K562 (cell line): ENCODE data around the gene TTC8. TPM values are rescaled to one million over a fixed set of nuclear protein-coding genes. Genes with fewer than 3 reads are reported as not detected.

ENCODE experiments used
- ATAC-seq: fragments of 200-7000 bp; cut with Tn5 transposase; 3 replicates; pipeline ENCODE4 v1.9.1; 2020; ENCODE audit warnings: moderate library complexity
- BruUV-seq: library from RNA; stranded (reverse); fragments of 400-500 nt; replicated peaks from 2 replicates; lab custom pipeline; 2021; lab: Mats Ljungman, UMichigan
- CTCF ChIA-PET: fragments of 300-600 bp; formaldehyde crosslinking; extraction: SDS; loops from one replicate; lab custom pipeline; 2021; ENCODE audit warnings: low intra/inter-chr PET ratio; lab: Yijun Ruan, JAX
- POLR2A ChIA-PET: fragments of 300-600, 350-650 bp; sonication (Branson Sonifier 250); formaldehyde crosslinking; extraction: SDS; loops from one replicate; lab custom pipeline; 2021; ENCODE audit warnings: antibody characterized with exemption, inconsistent platforms; lab: Yijun Ruan, JAX
- DNase-seq, 4 experiments: peaks; one replicate each; pipeline versions ENCODE4 v3.0.0 to v3.0.0-alpha.2; 2011 to 2018; ENCODE audit warnings: low spot score in 3 of 4, mixed read lengths in 3 of 4; ENCODE audit errors: extremely low read depth in 1 of 4
- FAIRE-seq: peaks from 2 replicates; lab custom pipeline; 2011; peaks lifted over from hg19 to GRCh38; lab: Jason Lieb, UNC
- H2AFZ ChIP-seq: 2 replicates; pipeline ENCODE4 v1.6.0; 2011; ENCODE audit warnings: low read depth, low read length, control low read depth, inconsistent platforms
- H3K27ac ChIP-seq: fragments of 200-600 bp; 3 replicates; pipeline ENCODE4 v1.8.0; 2011; ENCODE audit warnings: low read depth, mild to moderate bottlenecking, control low read depth, inconsistent platforms, low read length, moderate library complexity, mixed read lengths; ENCODE audit errors: extremely low read depth
- H3K27me3 ChIP-seq, 2 experiments: fragments of 300-600 bp in 1 of 2; 2 replicates in 1 of 2; 3 replicates in 1 of 2; pipeline versions ENCODE4 v1.6.0 to v1.8.0; 2011; ENCODE audit warnings: inconsistent platforms in 2 of 2, low read length in 2 of 2, mild to moderate bottlenecking in 1 of 2, mixed read lengths in 1 of 2, moderate library complexity in 1 of 2; ENCODE audit not compliant: control insufficient read depth in 2 of 2, insufficient read depth in 2 of 2
- H3K36me3 ChIP-seq: fragments of 300-600 bp; 3 replicates; pipeline ENCODE4 v1.8.0; 2011; ENCODE audit warnings: mild to moderate bottlenecking, low read length, inconsistent platforms; ENCODE audit not compliant: control insufficient read depth, insufficient read depth
- H3K4me1 ChIP-seq, 2 experiments: fragments of 200-600 bp in 1 of 2; replicated peaks in 1 of 2; 2 replicates in 1 of 2; 3 replicates in 1 of 2; pipeline versions ENCODE4 v1.5.1 to v1.8.0; 2011; ENCODE audit warnings: inconsistent platforms in 2 of 2, low read length in 2 of 2, mild to moderate bottlenecking in 1 of 2, mixed read lengths in 1 of 2, moderate library complexity in 1 of 2; ENCODE audit not compliant: control insufficient read depth in 2 of 2, insufficient read depth in 2 of 2
- H3K4me2 ChIP-seq: 2 replicates; pipeline ENCODE4 v1.6.1; 2011; ENCODE audit warnings: low read length, control low read depth, inconsistent platforms, mixed read lengths; ENCODE audit not compliant: insufficient read depth
- H3K4me3 ChIP-seq: fragments of 200-600 bp; sonication (generic), shearing (Covaris generic); 2 replicates; pipeline ENCODE4 v1.5.1; 2016; ENCODE audit warnings: control low read depth, inconsistent platforms
- H3K79me2 ChIP-seq: fragments of 200-600 bp; 3 replicates; pipeline ENCODE4 v1.8.0; 2011; ENCODE audit warnings: low read length, inconsistent platforms; ENCODE audit not compliant: control insufficient read depth, insufficient read depth
- H3K9ac ChIP-seq, 2 experiments: 2 replicates each; pipeline versions ENCODE4 v1.6.0 to v1.6.1; 2011; ENCODE audit warnings: low read depth in 2 of 2, low read length in 2 of 2, control low read depth in 1 of 2, inconsistent platforms in 1 of 2, mild to moderate bottlenecking in 1 of 2, mixed read lengths in 1 of 2; ENCODE audit not compliant: insufficient read depth in 1 of 2
- H3K9me1 ChIP-seq: one replicate; pipeline ENCODE4 v1.6.0; 2011; ENCODE audit warnings: inconsistent platforms, mild to moderate bottlenecking, low read length, moderate library complexity; ENCODE audit not compliant: control insufficient read depth, insufficient read depth
- H3K9me3 ChIP-seq: replicated peaks from 2 replicates; pipeline ENCODE4 v1.5.1; 2011; ENCODE audit warnings: low read depth, low read length, inconsistent platforms; ENCODE audit not compliant: control insufficient read depth, insufficient read depth
- H4K20me1 ChIP-seq: replicated peaks from 2 replicates; pipeline ENCODE4 v1.6.1; 2011; ENCODE audit warnings: low read length, inconsistent platforms, mixed read lengths; ENCODE audit not compliant: control insufficient read depth, insufficient read depth
- IFI16 ChIP-seq: fragments of 250-450 bp; sonication (Bioruptor Pico); IDR thresholded peaks from 2 replicates; pipeline ENCODE4 v2.1.2; 2022; ENCODE audit warnings: mild to moderate bottlenecking, inconsistent platforms
- NR2C1 ChIP-seq, 2 experiments: fragments of 450-650 bp; IDR thresholded peaks; 2 replicates each; pipeline ENCODE4 v1.6.1; 2017; ENCODE audit warnings: mild to moderate bottlenecking in 2 of 2, antibody characterized with exemption in 1 of 2, inconsistent platforms in 1 of 2, missing compliant biosample characterization in 1 of 2, missing genetic modification characterization in 1 of 2
- PHF8 ChIP-seq: fragments of 200-600 bp; sonication (generic); IDR thresholded peaks from 2 replicates; pipeline ENCODE4 v1.6.1; 2012; ENCODE audit warnings: mixed run types, mild to moderate bottlenecking, inconsistent platforms, low read length, moderate library complexity, borderline replicate concordance
- PURB ChIP-seq: sonication (generic); formaldehyde crosslinking; IDR thresholded peaks from 2 replicates; pipeline ENCODE4 v1.9.0; 2021; ENCODE audit warnings: low read depth, mild to moderate bottlenecking, missing genetic modification reagents
- RHOXF2B ChIP-seq: fragments of 250-450 bp; sonication (Bioruptor Pico); conservative IDR thresholded peaks from 2 replicates; pipeline ENCODE4 v1.5.1; 2021
- SETDB1 ChIP-seq: IDR thresholded peaks from one replicate; pipeline ENCODE4 v1.6.1; 2012; ENCODE audit warnings: low read length, control low read depth, inconsistent platforms
- ZNF282 ChIP-seq: sonication (generic); formaldehyde crosslinking; IDR thresholded peaks from 2 replicates; pipeline ENCODE4 v1.8.1; 2023; ENCODE audit warnings: missing genetic modification reagents
- ZNF57 ChIP-seq: fragments of 450-650 bp; formaldehyde crosslinking; IDR thresholded peaks from 2 replicates; pipeline ENCODE4 v1.4.0; 2020; ENCODE audit warnings: mild to moderate bottlenecking, moderate library complexity
- ZNF644 ChIP-seq: fragments of 200-800 bp; sonication (Bioruptor generic); IDR thresholded peaks from 2 replicates; pipeline ENCODE4 v1.6.1; 2016; ENCODE audit warnings: low read depth, missing genetic modification characterization, missing compliant biosample characterization
- ZNF79 ChIP-seq: fragments of 250-450 bp; sonication (Bioruptor Pico); IDR thresholded peaks from 2 replicates; pipeline ENCODE4 v1.4.0; 2020; ENCODE audit warnings: low read depth, mild to moderate bottlenecking, moderate library complexity
- WGBS: fragments of 100-300 bp; shearing (Covaris generic); methylation state at CpG from one replicate; pipeline ENCODE4 v1.1.6; 2016; ENCODE audit warnings: low coverage, mixed read lengths; ENCODE audit not compliant: insufficient coverage; ENCODE audit errors: missing lambda C conversion rate; 5-methylcytosine and 5-hydroxymethylcytosine counted together
- in situ Hi-C: fragments of 300-500 bp; cut with MboI; formaldehyde crosslinking; loops from 4 replicates; pipeline ENCODE4 v1.15.0; 2018; ENCODE audit warnings: inconsistent platforms, mixed read lengths
- intact Hi-C: fragments of 100-400 bp; cut with micrococcal nuclease; formaldehyde crosslinking; loops from 2 replicates; pipeline ENCODE4 v1.14.2; 2022
- polyA plus RNA-seq, 8 experiments: library from polyadenylated mRNA; depleted of rRNA in 4 of 8; stranded (reverse) in 5 of 8; unstranded in 3 of 8; fragments of >200 nt; fragmentation: Nextera tagmentation in 2 of 8; fragmentation: Illumina TruSeq in 1 of 8; extraction: Ambion mirVana in 2 of 8; extraction: Trizol in 1 of 8; gene quantifications; 2 replicates each; pipeline versions ENCODE4 v1.2.1 to v1.2.3, GENCODE V29; 2011 to 2014; ENCODE audit warnings: inconsistent platforms in 1 of 8, missing spikeins in 1 of 8
- total RNA-seq, 7 experiments: library from RNA; depleted of rRNA in 6 of 7; stranded (reverse); fragments of >200 nt in 6 of 7; fragmentation: Illumina TruSeq in 2 of 7; extraction: Trizol in 2 of 7; gene quantifications; 2 replicates each; pipeline versions ENCODE4 v1.2.1 to v1.2.3, GENCODE V29; 2011 to 2021; ENCODE audit warnings: low replicate concordance in 1 of 7
- TF ChIP-seq, protein P1 (sequence below): fragments of 150-350 bp; IDR thresholded peaks from 2 replicates; pipeline ENCODE4 v1.6.1; 2014; ENCODE audit warnings: low read depth, mild to moderate bottlenecking, low read length, borderline replicate concordance
- TF ChIP-seq, protein P2 (sequence below): fragments of 250-450 bp; sonication (Bioruptor Pico); IDR thresholded peaks from 2 replicates; pipeline ENCODE4 v1.8.0; 2022; ENCODE audit warnings: inconsistent platforms, mild to moderate bottlenecking, moderate library complexity, borderline replicate concordance
- TF ChIP-seq, protein P3 (sequence below): sonication (generic); formaldehyde crosslinking; IDR thresholded peaks from 2 replicates; pipeline ENCODE4 v1.8.0; 2023; ENCODE audit warnings: mild to moderate bottlenecking, missing genetic modification reagents

TTC8 gene
- total and polyA plus RNA-seq, 9 of the 15 experiments (the other 6 are each of a cell fraction or from before 2014, with no cell fraction given), result 7.3 to 22.7 (median 9.6) TPM

DNA sequence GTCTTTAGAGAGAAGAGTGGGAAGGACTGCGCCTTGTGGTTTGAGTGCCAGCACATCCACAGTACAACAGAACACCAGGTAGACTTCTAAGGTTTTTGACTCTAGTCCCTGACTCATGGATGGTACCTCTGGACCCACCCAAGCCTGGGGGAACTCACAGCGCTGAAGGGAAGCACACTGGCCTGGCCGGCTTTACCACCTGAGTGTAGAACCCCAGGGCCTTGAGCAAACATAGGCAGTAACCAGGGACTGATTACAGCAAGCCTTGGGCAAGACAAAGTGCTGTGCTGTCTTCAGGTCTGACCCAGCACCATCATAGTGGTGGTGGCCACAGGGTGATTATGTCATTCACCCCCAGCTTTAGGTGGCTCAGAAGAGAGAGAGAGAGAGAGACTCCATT, 48.9 kb upstream of the TTC8 start:
- Histone ChIP-seq H3K27me3 (no peaks in the 10 kb centered on the region; a peak in 1 of 5 replicates), H3K4me1 (no peaks in the 10 kb centered on the region), H3K9me1 (no peaks in the 10 kb centered on the region), H3K9ac (no peak overlapping the region), H3K4me2 (no peak overlapping the region), H2AFZ (no peak overlapping the region), H3K79me2 (no peaks in the 10 kb centered on the region), H3K27ac (no peak overlapping the region), H3K9me3 (no peaks in the 10 kb centered on the region), H3K36me3 (no peaks in the 10 kb centered on the region), H4K20me1 (no peaks in the 10 kb centered on the region), H3K4me3 (no peak overlapping the region)
- ATAC-seq, result no peak
- no peak for DNase-seq
- BruUV-seq, result no TSS peak
- no peak for FAIRE-seq
- CTCF ChIA-PET, result no interaction called here
- intact Hi-C loops (no loop called here), in situ Hi-C loops (no loop called here)
- WGBS, result 5% methylated on average over 3 of the region's 3 CpGs
- POLR2A ChIA-PET, result no interaction called here
- TF ChIP-seq SETDB1 (no peak), PHF8 (no peak), ZNF644 (tag) (no peak), ZNF79 (CRISPR knock-in tag) (no peak), ZNF57 (CRISPR knock-in tag) (no peak), ZNF282 (CRISPR knock-in tag) (no peak), NR2C1 (IDR thresholded peaks at IDR 0.05) (no peak), NR2C1 (tag; IDR thresholded peaks at IDR 0.05) (no peak), IFI16 (CRISPR knock-in tag) (no peak), RHOXF2B (CRISPR knock-in tag) (no peak), PURB (CRISPR knock-in tag) (no peak)
- TF ChIP-seq, protein P1, sequence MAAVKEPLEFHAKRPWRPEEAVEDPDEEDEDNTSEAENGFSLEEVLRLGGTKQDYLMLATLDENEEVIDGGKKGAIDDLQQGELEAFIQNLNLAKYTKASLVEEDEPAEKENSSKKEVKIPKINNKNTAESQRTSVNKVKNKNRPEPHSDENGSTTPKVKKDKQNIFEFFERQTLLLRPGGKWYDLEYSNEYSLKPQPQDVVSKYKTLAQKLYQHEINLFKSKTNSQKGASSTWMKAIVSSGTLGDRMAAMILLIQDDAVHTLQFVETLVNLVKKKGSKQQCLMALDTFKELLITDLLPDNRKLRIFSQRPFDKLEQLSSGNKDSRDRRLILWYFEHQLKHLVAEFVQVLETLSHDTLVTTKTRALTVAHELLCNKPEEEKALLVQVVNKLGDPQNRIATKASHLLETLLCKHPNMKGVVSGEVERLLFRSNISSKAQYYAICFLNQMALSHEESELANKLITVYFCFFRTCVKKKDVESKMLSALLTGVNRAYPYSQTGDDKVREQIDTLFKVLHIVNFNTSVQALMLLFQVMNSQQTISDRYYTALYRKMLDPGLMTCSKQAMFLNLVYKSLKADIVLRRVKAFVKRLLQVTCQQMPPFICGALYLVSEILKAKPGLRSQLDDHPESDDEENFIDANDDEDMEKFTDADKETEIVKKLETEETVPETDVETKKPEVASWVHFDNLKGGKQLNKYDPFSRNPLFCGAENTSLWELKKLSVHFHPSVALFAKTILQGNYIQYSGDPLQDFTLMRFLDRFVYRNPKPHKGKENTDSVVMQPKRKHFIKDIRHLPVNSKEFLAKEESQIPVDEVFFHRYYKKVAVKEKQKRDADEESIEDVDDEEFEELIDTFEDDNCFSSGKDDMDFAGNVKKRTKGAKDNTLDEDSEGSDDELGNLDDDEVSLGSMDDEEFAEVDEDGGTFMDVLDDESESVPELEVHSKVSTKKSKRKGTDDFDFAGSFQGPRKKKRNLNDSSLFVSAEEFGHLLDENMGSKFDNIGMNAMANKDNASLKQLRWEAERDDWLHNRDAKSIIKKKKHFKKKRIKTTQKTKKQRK, result no peak
- TF ChIP-seq, protein P2, sequence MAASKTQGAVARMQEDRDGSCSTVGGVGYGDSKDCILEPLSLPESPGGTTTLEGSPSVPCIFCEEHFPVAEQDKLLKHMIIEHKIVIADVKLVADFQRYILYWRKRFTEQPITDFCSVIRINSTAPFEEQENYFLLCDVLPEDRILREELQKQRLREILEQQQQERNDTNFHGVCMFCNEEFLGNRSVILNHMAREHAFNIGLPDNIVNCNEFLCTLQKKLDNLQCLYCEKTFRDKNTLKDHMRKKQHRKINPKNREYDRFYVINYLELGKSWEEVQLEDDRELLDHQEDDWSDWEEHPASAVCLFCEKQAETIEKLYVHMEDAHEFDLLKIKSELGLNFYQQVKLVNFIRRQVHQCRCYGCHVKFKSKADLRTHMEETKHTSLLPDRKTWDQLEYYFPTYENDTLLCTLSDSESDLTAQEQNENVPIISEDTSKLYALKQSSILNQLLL (CRISPR knock-in tag), result no peak
- TF ChIP-seq, protein P3, sequence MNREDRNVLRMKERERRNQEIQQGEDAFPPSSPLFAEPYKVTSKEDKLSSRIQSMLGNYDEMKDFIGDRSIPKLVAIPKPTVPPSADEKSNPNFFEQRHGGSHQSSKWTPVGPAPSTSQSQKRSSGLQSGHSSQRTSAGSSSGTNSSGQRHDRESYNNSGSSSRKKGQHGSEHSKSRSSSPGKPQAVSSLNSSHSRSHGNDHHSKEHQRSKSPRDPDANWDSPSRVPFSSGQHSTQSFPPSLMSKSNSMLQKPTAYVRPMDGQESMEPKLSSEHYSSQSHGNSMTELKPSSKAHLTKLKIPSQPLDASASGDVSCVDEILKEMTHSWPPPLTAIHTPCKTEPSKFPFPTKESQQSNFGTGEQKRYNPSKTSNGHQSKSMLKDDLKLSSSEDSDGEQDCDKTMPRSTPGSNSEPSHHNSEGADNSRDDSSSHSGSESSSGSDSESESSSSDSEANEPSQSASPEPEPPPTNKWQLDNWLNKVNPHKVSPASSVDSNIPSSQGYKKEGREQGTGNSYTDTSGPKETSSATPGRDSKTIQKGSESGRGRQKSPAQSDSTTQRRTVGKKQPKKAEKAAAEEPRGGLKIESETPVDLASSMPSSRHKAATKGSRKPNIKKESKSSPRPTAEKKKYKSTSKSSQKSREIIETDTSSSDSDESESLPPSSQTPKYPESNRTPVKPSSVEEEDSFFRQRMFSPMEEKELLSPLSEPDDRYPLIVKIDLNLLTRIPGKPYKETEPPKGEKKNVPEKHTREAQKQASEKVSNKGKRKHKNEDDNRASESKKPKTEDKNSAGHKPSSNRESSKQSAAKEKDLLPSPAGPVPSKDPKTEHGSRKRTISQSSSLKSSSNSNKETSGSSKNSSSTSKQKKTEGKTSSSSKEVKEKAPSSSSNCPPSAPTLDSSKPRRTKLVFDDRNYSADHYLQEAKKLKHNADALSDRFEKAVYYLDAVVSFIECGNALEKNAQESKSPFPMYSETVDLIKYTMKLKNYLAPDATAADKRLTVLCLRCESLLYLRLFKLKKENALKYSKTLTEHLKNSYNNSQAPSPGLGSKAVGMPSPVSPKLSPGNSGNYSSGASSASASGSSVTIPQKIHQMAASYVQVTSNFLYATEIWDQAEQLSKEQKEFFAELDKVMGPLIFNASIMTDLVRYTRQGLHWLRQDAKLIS, result no peak
